ENCODE measurements around the gene IGFL2. TPM values are rescaled to one million over a fixed set of nuclear protein-coding genes. Genes with fewer than 3 reads are reported as not detected.

The IGFL2 gene
- total and polyA plus RNA-seq, 2 of the 4 experiments (the other 2 are of a cell fraction), result not detected

GRCh38 chr19:46159418-46160232, 11.6 kb downstream of the IGFL2 start:
- H4K8ac ChIP-seq (ENCODE audit: low read depth in 2 of 2, low read length in 2 of 2), result no peak overlapping the region
- no peak overlapping the region for H3K9ac ChIP-seq (ENCODE audit: low read depth, low read length)
- no peak overlapping the region for H2BK120ac ChIP-seq (ENCODE audit: low read depth, low read length)
- ChIA-PET CTCF (no interaction called here), POLR2A (ENCODE audit: unreplicated experiment) (no interaction called here)
- WGBS, 2 experiments (ENCODE audit: extremely low coverage in 2 of 2, insufficient read length in 1 of 2), result 22% methylated on average over 1 of the region's 4 CpGs; no CpG with 5 or more reads in 1 of the 2 experiments
- dilution Hi-C loops (cut with HindIII; ENCODE audit: low sequenced_read_pairs, unreplicated experiment), result no loop called here
- no peak overlapping the region for H2AK9ac ChIP-seq (replicated peaks; ENCODE audit: low read depth, low read length, poor library complexity)
- H2BK20ac ChIP-seq (ENCODE audit: low read depth, low read length), result no peak overlapping the region
- H3K27ac ChIP-seq (ENCODE audit: insufficient read depth, low read length), result no peak overlapping the region
- H3K4ac ChIP-seq (ENCODE audit: low read depth, low read length), result no peak overlapping the region
- H3K4me2 ChIP-seq (ENCODE audit: low read depth, low read length), result no peak overlapping the region
- H3K27me3 ChIP-seq (ENCODE audit: control insufficient read depth, insufficient read depth, low read length), result peaks cover 34% of the 10 kb centered on the region
- H3K9me3 ChIP-seq (ENCODE audit: control insufficient read depth, insufficient read depth, low read length), result peaks cover 2% of the 10 kb centered on the region; the same call in 1 of the 2 replicates
- no peak overlapping the region for H2AK5ac ChIP-seq (ENCODE audit: low read depth, low read length)
- no peaks in the 10 kb centered on the region for H3K4me1 ChIP-seq (ENCODE audit: control insufficient read depth, insufficient read depth, low read length)
- TF ChIP-seq BHLHE40 (IDR thresholded peaks at IDR 0.05; ENCODE audit: low read depth, low read length) (no peak), MAZ (IDR thresholded peaks at IDR 0.05; ENCODE audit: borderline replicate concordance, low read depth, low read length) (no peak)
- no peak overlapping the region for H2BK5ac ChIP-seq (ENCODE audit: low read depth, low read length, poor library complexity, severe bottlenecking)
- H3K23ac ChIP-seq (ENCODE audit: low read depth, low read length), result no peak overlapping the region
- no peak overlapping the region for H4K5ac ChIP-seq (ENCODE audit: low read depth, low read length)
- H3K56ac ChIP-seq (ENCODE audit: extremely low read depth, insufficient read depth, low read length), result no peak overlapping the region
- no peak overlapping the region for H3K4me3 ChIP-seq (ENCODE audit: insufficient read depth, low read depth, low read length)
- no peak overlapping the region for H2BK15ac ChIP-seq (ENCODE audit: low read depth, low read length)
- no peaks in the 10 kb centered on the region for H3K79me1 ChIP-seq (ENCODE audit: low read depth in 1 of 2, low read length in 2 of 2)
- H4K91ac ChIP-seq (ENCODE audit: insufficient read depth, low read depth, low read length), result no peak overlapping the region
- H4K20me1 ChIP-seq (ENCODE audit: insufficient read depth, low read length), result no peaks in the 10 kb centered on the region
- ATAC-seq (ENCODE audit: low read depth) (no peak), DNase-seq (no peak)
- H3K36me3 ChIP-seq (ENCODE audit: control insufficient read depth, insufficient read depth, low read length), result no peaks in the 10 kb centered on the region
- intact Hi-C loops (cut with micrococcal nuclease), result no loop called here
- in situ Hi-C loops (cut with MboI; ENCODE audit: low sequenced_read_pairs), result no loop called here
- no peak overlapping the region for H3K14ac ChIP-seq (replicated peaks; ENCODE audit: low read depth, low read length)
- H3K18ac ChIP-seq (ENCODE audit: low read depth, low read length), result no peak overlapping the region
- H2AFZ ChIP-seq (replicated peaks; ENCODE audit: low read length, poor library complexity), result no peak overlapping the region
- BruUV-seq (replicated peaks), result no TSS peak
- H3K9me1 ChIP-seq (ENCODE audit: insufficient read depth, low read length), result no peaks in the 10 kb centered on the region

Data from IMR-90 (cell line).